ENCODE results near the gene SP6. TPM values are rescaled to one million over a fixed set of nuclear protein-coding genes. Genes with fewer than 3 reads are reported as not detected.
A peak's percentile ranks its signal among the peaks of the same experiment; 100 is the strongest.

The SP6 gene
- total and polyA plus RNA-seq, 2 of the 8 experiments (the other 6 are each of a cell fraction or from before 2014, with no cell fraction given), result 1.2 to 1.5 TPM

DNA sequence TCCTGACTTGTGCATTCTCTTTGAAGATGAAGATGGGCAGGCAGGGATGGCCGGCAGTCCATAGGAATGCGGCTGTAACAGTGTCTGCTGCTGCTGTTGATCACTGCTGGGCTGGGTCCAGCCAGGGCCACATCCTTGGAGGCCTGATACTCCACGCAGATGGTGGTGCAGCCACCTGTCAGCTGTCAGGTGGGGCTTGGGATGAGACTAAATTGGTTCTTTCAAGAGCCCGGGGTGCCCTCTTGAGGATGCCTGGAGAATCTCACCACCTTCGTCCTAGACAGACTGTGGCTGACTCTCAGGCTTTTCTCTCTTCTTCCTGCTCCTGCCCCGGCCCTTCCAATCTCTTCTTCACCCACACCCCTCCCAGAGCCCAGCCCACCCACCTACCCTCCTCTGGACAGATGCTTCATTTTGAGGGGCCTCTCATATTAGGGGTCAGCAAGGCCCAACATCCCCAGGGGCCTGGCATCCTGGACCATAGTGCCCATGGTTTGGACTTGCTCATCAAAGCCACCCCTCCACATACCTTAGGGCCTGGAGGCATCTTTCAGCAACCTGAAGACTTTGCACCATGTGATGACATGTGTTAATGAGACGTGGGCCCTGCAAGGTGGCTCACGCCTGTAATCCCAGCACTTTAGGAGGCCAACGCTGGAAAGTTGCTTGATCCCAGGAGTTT lies 48.5 kb downstream of the SP6 start (continued):
- TF ChIP-seq, protein P1, sequence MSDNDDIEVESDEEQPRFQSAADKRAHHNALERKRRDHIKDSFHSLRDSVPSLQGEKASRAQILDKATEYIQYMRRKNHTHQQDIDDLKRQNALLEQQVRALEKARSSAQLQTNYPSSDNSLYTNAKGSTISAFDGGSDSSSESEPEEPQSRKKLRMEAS (IDR thresholded peaks at IDR 0.05), result peak; percentile 53; the same call in 1 of the 2 replicates

Data from H1 (cell line).